Caki2 (cell line): ENCODE data around the gene RAPGEF2. TPM values are rescaled to one million over a fixed set of nuclear protein-coding genes. Genes with fewer than 3 reads are reported as not detected.

Experiments used
- DNase-seq: peaks from one replicate; pipeline ENCODE4 v3.0.0-alpha.2; 2015; ENCODE audit warnings: low read depth
- in situ Hi-C: cut with HindIII; loops from 2 replicates; pipeline ENCODE4 v1.10.0; 2016; ENCODE audit warnings: low sequenced_read_pairs, low pct_unique_long_range_greater_than_20kb, mixed read lengths
- total RNA-seq: library from RNA; depleted of rRNA; stranded (reverse); fragments of >200 nt; shearing (Covaris generic); gene quantifications from 2 replicates; pipeline ENCODE4 v1.2.3, GENCODE V29; 2014; ENCODE audit warnings: low replicate concordance

Gene RAPGEF2
- total RNA-seq, 1 experiment from 2014 or later = 4.6 TPM

DNA sequence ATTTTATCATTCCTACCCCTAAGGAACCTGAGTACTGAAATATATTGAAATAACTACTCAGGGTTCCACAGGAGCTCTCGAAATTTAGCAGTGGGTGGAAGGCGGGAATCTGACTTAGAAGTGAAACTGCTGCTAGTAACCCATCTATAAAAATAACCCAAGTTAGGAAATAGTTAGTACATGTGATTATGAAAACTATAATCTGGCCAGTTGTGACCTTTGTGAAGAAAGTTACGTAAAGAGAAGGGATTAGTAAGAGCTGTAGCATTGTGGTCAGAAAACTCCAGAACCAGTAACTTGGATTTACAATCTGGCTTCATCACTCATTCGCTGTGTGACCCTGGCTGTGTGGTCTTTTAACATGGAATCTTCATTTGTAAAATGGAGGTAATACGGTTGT is 175.5 kb downstream of the RAPGEF2 start:
- no peak for DNase-seq
- in situ Hi-C loops = no loop called here

DNA sequence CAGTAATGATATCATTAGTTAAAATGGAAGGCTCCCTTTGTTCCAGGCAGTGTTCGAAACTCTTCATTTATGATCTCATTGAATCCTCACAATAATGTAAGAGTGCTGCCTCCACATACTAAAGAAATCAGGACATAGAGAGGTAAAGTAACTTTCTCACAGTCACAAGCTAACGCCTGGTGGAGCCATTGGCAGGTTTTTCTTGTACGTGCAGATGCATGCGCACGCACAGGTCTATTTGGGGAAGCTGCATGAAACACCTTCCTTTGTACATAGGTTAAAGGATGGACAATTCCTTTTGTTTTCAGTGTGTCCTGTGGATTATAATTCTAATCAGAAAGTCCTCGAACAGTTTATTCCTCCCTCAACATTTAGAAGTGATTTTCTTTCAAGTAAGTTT is 176.2 kb downstream of the RAPGEF2 start:
- no peak for DNase-seq
- in situ Hi-C loops = no loop called here

- in situ Hi-C loops = no loop called here
- DNase-seq = peak; percentile 73
Measured at GRCh38 chr4:159280442-159281172, 177.7 kb downstream of the RAPGEF2 start.

DNA sequence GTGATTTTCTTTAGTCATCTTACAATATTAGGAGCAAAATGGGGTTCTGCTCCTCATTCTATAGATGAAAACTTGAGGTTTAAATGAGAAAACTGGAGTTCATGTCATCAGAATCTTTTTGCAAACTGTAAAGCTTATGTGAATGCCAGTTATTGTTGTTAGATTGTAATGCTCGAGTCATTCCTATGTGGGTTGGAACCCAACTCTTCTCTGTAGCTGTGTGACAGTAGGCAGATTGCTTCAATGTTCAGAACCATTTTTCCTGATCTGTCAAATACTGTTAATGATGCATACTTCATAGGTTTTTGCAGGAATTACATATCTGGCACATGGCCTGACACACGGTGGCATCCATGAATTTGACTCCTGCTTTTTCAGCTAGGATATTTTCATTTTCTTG is 178.9 kb downstream of the RAPGEF2 start:
- no peak for DNase-seq
- in situ Hi-C loops = no loop called here

DNA sequence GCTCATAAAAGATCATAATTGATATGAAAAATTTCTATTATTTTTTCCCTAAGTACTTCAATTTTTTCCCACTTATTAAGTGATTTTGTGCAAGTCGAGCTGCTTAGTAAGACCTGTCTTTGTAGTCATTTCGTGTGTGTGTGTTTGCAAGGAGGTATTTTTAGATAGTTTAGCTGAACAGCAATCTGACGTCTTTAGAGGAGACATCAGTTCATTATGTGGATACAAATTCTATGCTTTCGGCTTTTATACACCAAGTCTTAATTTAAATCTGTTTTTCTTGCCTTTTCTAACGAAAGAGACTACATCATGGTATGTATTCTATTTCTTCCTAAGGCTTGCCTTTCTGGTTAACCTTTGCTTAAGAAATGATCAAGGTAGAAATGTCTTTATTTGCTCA is 179.4 kb downstream of the RAPGEF2 start:
- no peak for DNase-seq
- in situ Hi-C loops = no loop called here

GRCh38 chr4:159282944-159283343 is 180.1 kb downstream of the RAPGEF2 start:
- peak; percentile 55 for DNase-seq
- in situ Hi-C loops = no loop called here

- in situ Hi-C loops = no loop called here
- peak; percentile 65 for DNase-seq
Measured at GRCh38 chr4:159283696-159284095, 180.8 kb downstream of the RAPGEF2 start.

- DNase-seq = peak; percentile 46
- in situ Hi-C loops = no loop called here
Measured at GRCh38 chr4:159284113-159284512, 181.2 kb downstream of the RAPGEF2 start.

- no peak for DNase-seq
- in situ Hi-C loops = no loop called here
Measured at GRCh38 chr4:159284733-159285132, 181.9 kb downstream of the RAPGEF2 start.

GRCh38 chr4:159287767-159288166 is 184.9 kb downstream of the RAPGEF2 start:
- in situ Hi-C loops = no loop called here

DNA sequence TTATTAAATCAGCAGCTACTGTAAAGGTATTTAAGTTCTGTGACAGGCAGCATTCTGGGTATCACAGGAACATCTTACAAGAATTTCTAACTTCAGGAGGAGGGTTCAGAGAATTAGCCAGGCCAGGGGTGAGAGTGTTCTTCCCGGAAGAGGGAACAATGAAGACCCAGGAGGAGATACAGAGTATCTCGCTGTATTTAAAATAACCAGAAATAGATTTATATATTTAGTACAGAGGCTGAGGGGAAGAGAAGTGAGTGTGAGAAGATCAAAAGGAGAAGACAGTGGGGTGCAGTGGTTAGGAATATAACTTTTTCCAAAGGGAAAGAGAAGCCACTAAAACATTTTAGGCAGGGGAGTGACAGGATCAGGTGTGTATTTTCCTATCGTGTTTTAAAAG is 186.8 kb downstream of the RAPGEF2 start:
- DNase-seq = no peak

More at GRCh38 chr4:159287767-159288166, 184.9 kb downstream of the RAPGEF2 start:
- DNase-seq = no peak

DNA sequence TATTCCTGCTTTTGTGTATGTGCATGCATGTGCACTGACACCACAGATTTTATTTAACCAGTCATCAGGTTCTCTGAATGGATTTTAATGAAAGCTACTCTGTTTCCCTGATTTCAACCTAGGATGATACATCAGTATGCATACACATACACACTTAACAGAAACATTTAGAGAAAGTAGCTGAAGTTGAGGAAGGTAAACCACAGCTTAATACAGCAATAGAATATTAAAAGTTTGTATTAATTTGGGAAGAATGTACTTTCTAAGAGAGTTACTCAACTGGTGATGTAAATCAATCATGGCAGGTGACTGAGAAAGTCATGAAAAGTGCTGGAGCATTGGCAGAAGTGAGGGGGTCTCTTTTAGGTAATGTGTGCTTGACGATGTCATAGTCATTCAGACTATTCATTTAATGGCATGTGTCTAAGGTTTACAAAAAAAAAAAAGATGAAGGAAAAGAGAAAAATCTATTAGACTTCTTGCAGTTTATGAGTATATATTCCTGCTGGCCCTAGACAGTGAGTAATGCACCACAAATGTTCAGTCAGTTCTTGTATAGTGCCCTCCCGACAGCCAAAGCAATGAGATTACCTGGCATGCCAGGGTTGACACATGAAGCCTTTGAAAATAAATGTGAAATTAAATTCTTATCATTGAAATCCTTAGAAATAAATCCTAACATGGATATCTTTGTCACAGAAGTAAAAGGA is 187.6 kb downstream of the RAPGEF2 start:
- in situ Hi-C loops = no loop called here
- DNase-seq = no peak

More for the DNA sequence above, 186.8 kb downstream of the RAPGEF2 start:
- in situ Hi-C loops = no loop called here

GRCh38 chr4:159291176-159291575 is 188.3 kb downstream of the RAPGEF2 start:
- in situ Hi-C loops = no loop called here
- no peak for DNase-seq

GRCh38 chr4:159292137-159292896 is 189.4 kb downstream of the RAPGEF2 start:
- in situ Hi-C loops = no loop called here
- no peak for DNase-seq

DNA sequence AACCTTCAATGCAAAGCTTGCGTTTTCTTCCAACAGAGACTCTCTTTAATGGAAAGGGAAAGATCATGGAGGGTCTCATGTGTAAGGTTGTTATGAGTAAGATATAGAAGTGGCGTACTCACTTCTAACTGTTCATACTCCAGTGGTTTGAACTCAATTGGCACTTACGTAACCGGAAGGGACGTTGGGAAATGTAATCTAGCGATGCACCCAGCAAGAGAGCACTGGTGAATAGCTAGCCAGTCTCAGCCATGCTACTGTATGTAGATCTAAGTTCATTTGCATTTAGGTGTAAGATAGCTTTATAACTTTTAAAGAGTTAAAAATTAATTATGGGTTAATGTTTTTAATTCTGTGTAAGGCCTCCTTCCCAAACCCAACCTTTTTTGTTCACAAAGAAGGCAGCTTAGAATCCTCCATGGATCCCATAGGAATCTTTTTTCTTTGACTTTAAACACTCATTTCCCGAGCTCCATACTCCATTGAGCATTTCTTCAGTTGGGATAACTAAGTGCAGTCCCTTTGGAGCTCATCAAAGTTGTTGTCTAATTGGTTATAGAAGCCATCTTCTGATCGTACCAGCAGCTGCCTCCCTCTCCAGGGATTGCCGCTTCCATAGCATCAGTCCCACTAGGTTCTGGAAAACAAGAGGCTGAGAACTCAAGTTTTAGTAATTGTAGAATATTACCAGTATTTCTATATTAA is 191.1 kb downstream of the RAPGEF2 start:
- in situ Hi-C loops = no loop called here
- DNase-seq = no peak

DNA sequence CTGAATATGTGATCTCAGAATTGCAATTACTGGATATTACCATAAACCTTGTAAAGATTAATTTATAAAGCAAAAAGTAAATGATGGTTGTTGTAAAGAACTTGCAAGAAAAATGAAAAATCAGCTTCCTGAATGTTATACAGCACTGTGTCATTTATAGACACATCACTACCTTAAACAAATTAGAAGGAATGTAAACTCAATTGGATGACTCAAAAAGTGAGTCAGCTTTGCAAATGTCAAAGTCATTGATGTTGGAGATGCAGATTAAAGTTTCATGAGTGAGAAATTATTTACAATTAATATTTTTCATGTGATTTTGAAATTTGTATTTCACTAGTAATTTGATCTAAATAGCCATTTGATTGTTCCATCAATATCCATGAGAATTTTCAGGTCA is 193.2 kb downstream of the RAPGEF2 start:
- DNase-seq = peak; percentile 16
- in situ Hi-C loops = no loop called here

DNA sequence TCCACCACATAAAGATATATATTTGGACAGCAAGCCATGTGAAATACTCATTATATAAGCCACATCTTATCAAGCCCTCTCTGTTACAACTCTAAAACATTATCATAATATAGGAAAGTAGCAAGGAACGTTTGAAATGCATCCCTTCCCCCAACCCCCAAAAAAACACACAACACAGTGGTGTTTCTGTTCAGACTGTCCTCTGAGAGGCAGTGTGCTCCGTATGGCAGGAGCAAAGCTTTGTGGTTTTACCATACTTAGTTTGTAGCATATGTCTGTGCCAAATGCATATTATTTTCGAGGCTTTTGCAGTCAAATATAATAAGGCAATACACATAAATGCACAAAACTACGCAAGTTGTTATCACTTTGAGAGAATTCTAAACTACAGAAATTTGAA is 194.2 kb downstream of the RAPGEF2 start:
- in situ Hi-C loops = no loop called here
- no peak for DNase-seq

GRCh38 chr4:159298502-159298901 is 195.6 kb downstream of the RAPGEF2 start:
- peak; percentile 18 for DNase-seq
- in situ Hi-C loops = no loop called here
